Bronchial epithelial cell (primary cell): ENCODE measurements around the gene TMC3. TPM values are rescaled to one million over a fixed set of nuclear protein-coding genes. Genes with fewer than 3 reads are reported as not detected.
"Not testable (repeated sequence)": the region's sequence is repeated elsewhere in the genome, so short reads cannot be mapped to it uniquely, and the experiment has no call there.

ENCODE experiments used
- DNase-seq: peaks from one replicate; pipeline ENCODE4 v3.0.0-alpha.2; 2010; ENCODE audit warnings: low read depth
- FAIRE-seq: peaks from 2 replicates; lab custom pipeline; 2011; peaks lifted over from hg19 to GRCh38; lab: Jason Lieb, UNC
- H3K27me3 ChIP-seq: 2 replicates; pipeline ENCODE4 v1.5.1; 2011; ENCODE audit warnings: low read length; ENCODE audit not compliant: control insufficient read depth, insufficient read depth
- H3K36me3 ChIP-seq: 2 replicates; pipeline ENCODE4 v1.5.1; 2011; ENCODE audit warnings: low read length; ENCODE audit not compliant: control insufficient read depth, insufficient read depth
- H3K4me3 ChIP-seq: 2 replicates; pipeline ENCODE4 v1.5.1; 2011; ENCODE audit warnings: mild to moderate bottlenecking, low read depth, low read length, control low read depth
- CTCF ChIP-seq: IDR thresholded peaks from 2 replicates; pipeline ENCODE4 v1.5.1; 2011; ENCODE audit warnings: mild to moderate bottlenecking, moderate library complexity, low read length, control low read depth, inconsistent platforms; ENCODE audit not compliant: insufficient read depth, severe bottlenecking
- total RNA-seq: library from RNA; depleted of rRNA; stranded (reverse); fragments of >200 nt; gene quantifications from 2 replicates; pipeline ENCODE4 v1.2.1, GENCODE V29; 2014

Gene TMC3
- total RNA-seq, 1 donor from 2014 or later, result not detected

GRCh38 chr15:81349271-81349670 lies 24.7 kb downstream of the TMC3 start:
- no peak for TF ChIP-seq CTCF
- no peaks in the 10 kb centered on the region for H3K27me3 ChIP-seq
- no peak for FAIRE-seq
- H3K4me3 ChIP-seq, result no peak overlapping the region
- DNase-seq, result no peak
- no peaks in the 10 kb centered on the region for H3K36me3 ChIP-seq

- not testable (repeated sequence) for H3K4me3 ChIP-seq, FAIRE-seq, H3K27me3 ChIP-seq, DNase-seq, H3K36me3 ChIP-seq
Measured at GRCh38 chr15:81348691-81349090, 25.3 kb downstream of the TMC3 start.

- no peaks in the 10 kb centered on the region for H3K27me3 ChIP-seq
- no peak for DNase-seq
- H3K4me3 ChIP-seq, result no peak overlapping the region
- H3K36me3 ChIP-seq, result no peaks in the 10 kb centered on the region
- no peak for TF ChIP-seq CTCF
- FAIRE-seq, result no peak
Measured at GRCh38 chr15:81347910-81348309, 26.1 kb downstream of the TMC3 start.

GRCh38 chr15:81346611-81347010 lies 27.4 kb downstream of the TMC3 start:
- Histone ChIP-seq H3K36me3 (no peaks in the 10 kb centered on the region), H3K4me3 (no peak overlapping the region), H3K27me3 (no peaks in the 10 kb centered on the region)
- no peak for TF ChIP-seq CTCF
- FAIRE-seq (no peak), DNase-seq (no peak)

- no peak for TF ChIP-seq CTCF
- FAIRE-seq (no peak), DNase-seq (no peak)
Measured at GRCh38 chr15:81343371-81343770, 30.6 kb downstream of the TMC3 start.

GRCh38 chr15:81341351-81341750 lies 32.7 kb downstream of the TMC3 start:
- H3K4me3 ChIP-seq, result no peak overlapping the region
- DNase-seq, result no peak
- H3K36me3 ChIP-seq, result no peaks in the 10 kb centered on the region
- FAIRE-seq, result no peak
- no peaks in the 10 kb centered on the region for H3K27me3 ChIP-seq
- TF ChIP-seq CTCF, result no peak

More at GRCh38 chr15:81343371-81343770, 30.6 kb downstream of the TMC3 start:
- H3K36me3 ChIP-seq, result no peaks in the 10 kb centered on the region
- H3K4me3 ChIP-seq, result no peak overlapping the region
- no peaks in the 10 kb centered on the region for H3K27me3 ChIP-seq
